GM12872 (cell line): ENCODE data around the gene NEDD8.

ENCODE experiments used
- CTCF ChIP-seq: IDR thresholded peaks from 3 replicates; pipeline ENCODE4 v1.5.1; 2011; ENCODE audit warnings: low read depth, mild to moderate bottlenecking, low read length, moderate library complexity; ENCODE audit not compliant: insufficient read depth

Gene NEDD8

GRCh38 chr14:24196071-24197055 is 35.8 kb downstream of the NEDD8 start:
- no peak for TF ChIP-seq CTCF

GRCh38 chr14:24195186-24196070 is 36.7 kb downstream of the NEDD8 start, which contains the start of gene TM9SF1:
Gene TM9SF1, minus strand, starts transcription at chr14:24195441. Its CDS starts 422 bp downstream, at chr14:24195019.
- TF ChIP-seq CTCF: no peak

- TF ChIP-seq CTCF: no peak
Measured at GRCh38 chr14:24194873-24195185, 37.3 kb downstream of the NEDD8 start.

GRCh38 chr14:24194186-24194872 is 37.8 kb downstream of the NEDD8 start:
- no peak for TF ChIP-seq CTCF

GRCh38 chr14:24192933-24193332 is 39.2 kb downstream of the NEDD8 start:
- no peak for TF ChIP-seq CTCF

GRCh38 chr14:24190416-24190815 is 41.8 kb downstream of the NEDD8 start:
- TF ChIP-seq CTCF: no peak

- TF ChIP-seq CTCF: no peak
Measured at GRCh38 chr14:24189460-24189859, 42.7 kb downstream of the NEDD8 start.
